Neural cell (in vitro differentiated cells): ENCODE results near the gene FRY.

Source experiments
- EZH2 ChIP-seq: fragments of 200-600, 300-800 bp; shearing (Covaris generic), sonication (generic); IDR thresholded peaks from 2 replicates; pipeline ENCODE4 v1.6.1; 2014; ENCODE audit warnings: antibody characterized with exemption, low read length, borderline replicate concordance, mild to moderate bottlenecking; ENCODE audit not compliant: insufficient read depth, poor library complexity, severe bottlenecking
- POLR2AphosphoS5 ChIP-seq: IDR thresholded peaks from 2 replicates; pipeline ENCODE4 v1.6.1; 2012
- RAD21 ChIP-seq: fragments of 450-650 bp; conservative IDR thresholded peaks from 2 replicates; pipeline ENCODE4 v1.6.1; 2014; ENCODE audit warnings: antibody characterized with exemption, mild to moderate bottlenecking, moderate library complexity
- TF ChIP-seq, protein P1 (sequence below): fragments of 450-650 bp; IDR thresholded peaks from 2 replicates; pipeline ENCODE4 v1.5.1; 2014; ENCODE audit warnings: antibody characterized with exemption, mild to moderate bottlenecking, moderate library complexity; ENCODE audit not compliant: poor library complexity, severe bottlenecking

DNA sequence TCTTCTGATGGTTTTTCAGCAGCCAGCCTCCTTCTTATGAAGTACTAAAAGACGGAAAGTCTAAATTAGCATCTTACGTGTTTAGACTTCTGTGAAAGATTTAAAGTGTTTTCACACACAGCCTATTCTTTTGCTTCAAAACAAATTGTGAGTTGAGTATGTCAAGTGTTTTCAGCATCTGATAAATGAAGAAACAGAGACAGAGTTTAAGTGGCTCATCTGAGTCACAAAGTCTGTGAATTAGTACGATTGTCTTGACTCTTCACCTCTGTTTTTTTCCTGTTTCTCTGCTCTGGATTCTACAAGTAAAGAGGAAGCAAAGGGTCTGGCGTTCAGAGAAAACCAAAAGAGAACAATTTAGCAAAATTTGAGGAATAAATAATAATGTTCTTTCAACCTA, 116.4 kb downstream of the FRY start:
- TF ChIP-seq RAD21 (no peak), POLR2AphosphoS5 (no peak), EZH2 (no peak)
- TF ChIP-seq, protein P1, sequence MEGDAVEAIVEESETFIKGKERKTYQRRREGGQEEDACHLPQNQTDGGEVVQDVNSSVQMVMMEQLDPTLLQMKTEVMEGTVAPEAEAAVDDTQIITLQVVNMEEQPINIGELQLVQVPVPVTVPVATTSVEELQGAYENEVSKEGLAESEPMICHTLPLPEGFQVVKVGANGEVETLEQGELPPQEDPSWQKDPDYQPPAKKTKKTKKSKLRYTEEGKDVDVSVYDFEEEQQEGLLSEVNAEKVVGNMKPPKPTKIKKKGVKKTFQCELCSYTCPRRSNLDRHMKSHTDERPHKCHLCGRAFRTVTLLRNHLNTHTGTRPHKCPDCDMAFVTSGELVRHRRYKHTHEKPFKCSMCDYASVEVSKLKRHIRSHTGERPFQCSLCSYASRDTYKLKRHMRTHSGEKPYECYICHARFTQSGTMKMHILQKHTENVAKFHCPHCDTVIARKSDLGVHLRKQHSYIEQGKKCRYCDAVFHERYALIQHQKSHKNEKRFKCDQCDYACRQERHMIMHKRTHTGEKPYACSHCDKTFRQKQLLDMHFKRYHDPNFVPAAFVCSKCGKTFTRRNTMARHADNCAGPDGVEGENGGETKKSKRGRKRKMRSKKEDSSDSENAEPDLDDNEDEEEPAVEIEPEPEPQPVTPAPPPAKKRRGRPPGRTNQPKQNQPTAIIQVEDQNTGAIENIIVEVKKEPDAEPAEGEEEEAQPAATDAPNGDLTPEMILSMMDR = no peak
